Heart left ventricle (tissue), 13 donors: Measurements from ENCODE around the gene PRDM15.

Experiments
- CTCF ChIP-seq, 12 donors: fragments of 200-600 bp; sonication (generic) in 4 of 12; IDR thresholded peaks; one replicate each; pipeline versions ENCODE4 v1.5.0 to v1.8.0; 2018 to 2022; ENCODE audit warnings: antibody characterized with exemption in 12 of 12, mild to moderate bottlenecking in 5 of 12
- POLR2A ChIP-seq, 2 donors: fragments of 450-650 bp; IDR thresholded peaks; one replicate each; pipeline ENCODE4 v1.6.1; 2017; ENCODE audit warnings: antibody characterized with exemption in 2 of 2, mild to moderate bottlenecking in 2 of 2, moderate library complexity in 2 of 2
- donor health status: ischemic (EF 13 %, LVEDD 7.1; RV severe dilation, severe dysfunction).
- donor health status: DM: no; HTN: yes; CAD: no.
- donor health status: DM: no; HTN: no; CAD: no.
- donor health status: ischemic (EF 25% LVEDD 6.9; RV normal size, moderate dysfunction).
- donor health status: ischemic (EF 25% LVEDD 5.7; RV mildly dilated, moderate dysfunction).
- donor health status: ischemic (EF 35%, LVEDD 5.7; RV mildly dilated, moderate dysfunction).
- donor health status: nonischemic (EF 11% LVEDD 7.7; RV severe dilation, severe dysfunction).
- donor health status: DM: yes; HTN: yes; CAD: no.
- donor health status: PGD.
- donor health status: ischemic (EF 29% LVEDD 5.4; RV normal size, mild dysfunction).
- donor health status: nonischemic (EF 23%, LVEDD 6.1; RV moderate dilation, normal function).

- no peak for TF ChIP-seq CTCF (IDR thresholded peaks at IDR 0.05)
- TF ChIP-seq POLR2A (IDR thresholded peaks at IDR 0.05) = no peak
Measured at GRCh38 chr21:41920476-41920875, 41.3 kb upstream of the PRDM15 start.
